ENCODE data around the gene RRP1B. TPM values are rescaled to one million over a fixed set of nuclear protein-coding genes. Genes with fewer than 3 reads are reported as not detected.

RRP1B gene
- total and polyA plus RNA-seq, 2 experiments from 2014 or later = 54.8 to 95.7 TPM

Small RNAs within 50 kb of the gene (microRNA-seq; reads per million reads assigned to microRNA genes)
- not detected for gene MIR6070

Small RNAs within 50 kb of the gene (small RNA-seq; reads per million reads assigned to genes)
- gene MIR6070 (ENCODE audit: low replicate concordance) = not detected

Other genes starting within 250 kb of the RRP1B start
- 1.1 and 13.8 TPM in 2 replicates for gene SIK1, start 232.4 kb upstream of the RRP1B start, total RNA-seq (2014; rRNA removed; shearing (Covaris generic))
- 0.14 and 0.31 TPM in 2 replicates for gene SIK1, start 232.4 kb upstream of the RRP1B start, polyA plus RNA-seq (2016; fragmentation: Nextera tagmentation; extraction: Ambion mirVana)
- 2.0 and 2.3 TPM in 2 replicates for gene HSF2BP, start 72 bp upstream of the RRP1B start, total RNA-seq (2014; rRNA removed; shearing (Covaris generic))
- 0.78 and 0.82 TPM in 2 replicates for gene HSF2BP, start 72 bp upstream of the RRP1B start, polyA plus RNA-seq (2016; fragmentation: Nextera tagmentation; extraction: Ambion mirVana)
- gene PDXK, start 59.6 kb downstream of the RRP1B start, total RNA-seq (2014; rRNA removed; shearing (Covaris generic)) = 56.7 and 66.3 TPM in 2 replicates
- gene PDXK, start 59.6 kb downstream of the RRP1B start, polyA plus RNA-seq (2016; fragmentation: Nextera tagmentation; extraction: Ambion mirVana) = 48.6 and 53.2 TPM in 2 replicates
- 10.0 and 10.1 TPM in 2 replicates for gene CSTB, start 116.7 kb downstream of the RRP1B start, total RNA-seq (2014; rRNA removed; shearing (Covaris generic))
- gene CSTB, start 116.7 kb downstream of the RRP1B start, polyA plus RNA-seq (2016; fragmentation: Nextera tagmentation; extraction: Ambion mirVana) = 142 and 147 TPM in 2 replicates
- gene RRP1, start 130.0 kb downstream of the RRP1B start, total RNA-seq (2014; rRNA removed; shearing (Covaris generic)) = 54.6 and 63.5 TPM in 2 replicates
- gene RRP1, start 130.0 kb downstream of the RRP1B start, polyA plus RNA-seq (2016; fragmentation: Nextera tagmentation; extraction: Ambion mirVana) = 33.2 and 36.5 TPM in 2 replicates
- 4.4 and 6.1 TPM in 2 replicates for gene AGPAT3, start 205.7 kb downstream of the RRP1B start, total RNA-seq (2014; rRNA removed; shearing (Covaris generic))
- 1.1 and 2.1 TPM in 2 replicates for gene AGPAT3, start 205.7 kb downstream of the RRP1B start, polyA plus RNA-seq (2016; fragmentation: Nextera tagmentation; extraction: Ambion mirVana)

All from GM23338 (cell line).